Transverse colon (tissue), 4 donors: ENCODE measurements around the gene S100PBP.

Experiments
- POLR2A ChIP-seq: fragments of 450-650 bp; IDR thresholded peaks from one replicate; pipeline ENCODE4 v1.6.1; 2016; ENCODE audit warnings: antibody characterized with exemption, mild to moderate bottlenecking, moderate library complexity
- POLR2AphosphoS5 ChIP-seq, 3 donors: sonication (generic); formaldehyde crosslinking; IDR thresholded peaks; one replicate each; pipeline ENCODE4 v1.6.1; 2016; ENCODE audit warnings: antibody characterized with exemption in 3 of 3
- TF ChIP-seq, protein P1 (sequence below), 5 experiments: fragments of 200-600 bp in 3 of 5; fragments of 450-650 bp in 2 of 5; sonication (generic) in 3 of 5; IDR thresholded peaks; 1 replicate in 2 of 5; 2 replicates in 3 of 5; pipeline ENCODE4 v1.5.1; 2016 to 2017; ENCODE audit warnings: antibody characterized with exemption in 5 of 5, inconsistent platforms in 3 of 5, mild to moderate bottlenecking in 2 of 5, moderate library complexity in 1 of 5

- TF ChIP-seq, protein P1, sequence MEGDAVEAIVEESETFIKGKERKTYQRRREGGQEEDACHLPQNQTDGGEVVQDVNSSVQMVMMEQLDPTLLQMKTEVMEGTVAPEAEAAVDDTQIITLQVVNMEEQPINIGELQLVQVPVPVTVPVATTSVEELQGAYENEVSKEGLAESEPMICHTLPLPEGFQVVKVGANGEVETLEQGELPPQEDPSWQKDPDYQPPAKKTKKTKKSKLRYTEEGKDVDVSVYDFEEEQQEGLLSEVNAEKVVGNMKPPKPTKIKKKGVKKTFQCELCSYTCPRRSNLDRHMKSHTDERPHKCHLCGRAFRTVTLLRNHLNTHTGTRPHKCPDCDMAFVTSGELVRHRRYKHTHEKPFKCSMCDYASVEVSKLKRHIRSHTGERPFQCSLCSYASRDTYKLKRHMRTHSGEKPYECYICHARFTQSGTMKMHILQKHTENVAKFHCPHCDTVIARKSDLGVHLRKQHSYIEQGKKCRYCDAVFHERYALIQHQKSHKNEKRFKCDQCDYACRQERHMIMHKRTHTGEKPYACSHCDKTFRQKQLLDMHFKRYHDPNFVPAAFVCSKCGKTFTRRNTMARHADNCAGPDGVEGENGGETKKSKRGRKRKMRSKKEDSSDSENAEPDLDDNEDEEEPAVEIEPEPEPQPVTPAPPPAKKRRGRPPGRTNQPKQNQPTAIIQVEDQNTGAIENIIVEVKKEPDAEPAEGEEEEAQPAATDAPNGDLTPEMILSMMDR (IDR thresholded peaks at IDR 0.05): no peak
- TF ChIP-seq POLR2AphosphoS5 (IDR thresholded peaks at IDR 0.05) (no peak), POLR2A (no peak)
These were observed 16.2 kb upstream of the S100PBP start for GRCh38 chr1:32801096-32801715.
